Measurements from ENCODE around the gene C11orf24.

GRCh38 chr11:68289456-68289855, 17.7 kb upstream of the C11orf24 start:
- TF ChIP-seq CTCF (IDR thresholded peaks at IDR 0.05), result no peak
- TF ChIP-seq EP300 (IDR thresholded peaks at IDR 0.05), result no peak
- no peak for TF ChIP-seq POLR2A (IDR thresholded peaks at IDR 0.05)
